PC-9 (cell line): ENCODE results near the gene TMEM135.

ENCODE experiments used
- EZH2 ChIP-seq: fragments of 200-600 bp; sonication (generic); IDR thresholded peaks from 2 replicates; pipeline ENCODE4 v1.8.0; 2017; ENCODE audit warnings: antibody characterized with exemption, low read depth
- TF ChIP-seq, protein P1 (sequence below): fragments of 200-600 bp; sonication (generic); conservative IDR thresholded peaks from 2 replicates; pipeline ENCODE4 v1.6.1; 2017; ENCODE audit warnings: mixed run types, antibody characterized with exemption, mild to moderate bottlenecking, moderate library complexity

DNA sequence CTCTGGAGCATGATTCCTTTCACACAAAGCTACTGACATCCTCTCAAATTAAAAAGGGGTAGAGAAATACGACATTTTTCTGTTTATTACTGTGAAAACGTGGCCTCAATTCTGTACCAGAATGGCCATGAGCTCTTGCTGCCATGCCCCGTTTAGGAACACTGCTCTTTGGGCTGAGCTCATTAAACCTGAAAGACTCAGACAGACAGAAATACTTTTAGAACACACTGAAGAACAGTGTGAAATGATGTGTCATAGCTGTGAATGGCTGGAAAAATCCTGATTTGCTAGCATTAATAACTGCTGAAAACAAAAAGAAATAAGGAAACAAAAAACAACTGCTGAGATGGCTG lies 32.2 kb upstream of the TMEM135 start:
- TF ChIP-seq, protein P1, sequence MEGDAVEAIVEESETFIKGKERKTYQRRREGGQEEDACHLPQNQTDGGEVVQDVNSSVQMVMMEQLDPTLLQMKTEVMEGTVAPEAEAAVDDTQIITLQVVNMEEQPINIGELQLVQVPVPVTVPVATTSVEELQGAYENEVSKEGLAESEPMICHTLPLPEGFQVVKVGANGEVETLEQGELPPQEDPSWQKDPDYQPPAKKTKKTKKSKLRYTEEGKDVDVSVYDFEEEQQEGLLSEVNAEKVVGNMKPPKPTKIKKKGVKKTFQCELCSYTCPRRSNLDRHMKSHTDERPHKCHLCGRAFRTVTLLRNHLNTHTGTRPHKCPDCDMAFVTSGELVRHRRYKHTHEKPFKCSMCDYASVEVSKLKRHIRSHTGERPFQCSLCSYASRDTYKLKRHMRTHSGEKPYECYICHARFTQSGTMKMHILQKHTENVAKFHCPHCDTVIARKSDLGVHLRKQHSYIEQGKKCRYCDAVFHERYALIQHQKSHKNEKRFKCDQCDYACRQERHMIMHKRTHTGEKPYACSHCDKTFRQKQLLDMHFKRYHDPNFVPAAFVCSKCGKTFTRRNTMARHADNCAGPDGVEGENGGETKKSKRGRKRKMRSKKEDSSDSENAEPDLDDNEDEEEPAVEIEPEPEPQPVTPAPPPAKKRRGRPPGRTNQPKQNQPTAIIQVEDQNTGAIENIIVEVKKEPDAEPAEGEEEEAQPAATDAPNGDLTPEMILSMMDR = no peak
- no peak for TF ChIP-seq EZH2
